SKM-1 treated with dmso at 0.1 percent for 144 hours (cell line): ENCODE data around the gene LMBR1.
A peak's percentile ranks its signal among the peaks of the same experiment; 100 is the strongest.
"Not testable (repeated sequence)": the region's sequence is repeated elsewhere in the genome, so short reads cannot be mapped to it uniquely, and the experiment has no call there.

Experiments
- DNase-seq: peaks from one replicate; lab custom pipeline; 2025; ENCODE audit not compliant: unreplicated experiment; lab: John Stamatoyannopoulos, UW

LMBR1 gene

DNA sequence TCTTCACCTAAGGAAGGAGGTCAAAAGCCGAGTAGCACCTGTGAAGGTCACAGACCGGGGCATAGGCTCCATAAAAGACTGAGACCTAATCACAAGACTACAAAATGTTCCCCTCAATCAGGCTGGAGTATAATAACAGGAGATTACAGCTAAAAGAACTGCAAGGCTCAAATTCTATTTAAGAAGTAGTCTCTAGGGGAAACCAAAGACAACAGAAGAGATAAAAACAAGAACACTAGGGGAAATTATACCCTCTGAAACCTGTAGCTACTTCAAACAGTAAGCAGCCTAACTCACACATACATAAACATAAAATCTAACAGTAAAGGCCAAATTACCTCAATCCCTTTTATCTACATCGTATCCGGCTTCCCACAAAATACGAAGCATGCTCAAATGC lies 38.3 kb downstream of the LMBR1 start:
- no peak for DNase-seq

GRCh38 chr7:156848979-156849378 lies 44.0 kb downstream of the LMBR1 start:
- no peak for DNase-seq

- no peak for DNase-seq
These were observed 47.4 kb downstream of the LMBR1 start for GRCh38 chr7:156845379-156846101.

DNA sequence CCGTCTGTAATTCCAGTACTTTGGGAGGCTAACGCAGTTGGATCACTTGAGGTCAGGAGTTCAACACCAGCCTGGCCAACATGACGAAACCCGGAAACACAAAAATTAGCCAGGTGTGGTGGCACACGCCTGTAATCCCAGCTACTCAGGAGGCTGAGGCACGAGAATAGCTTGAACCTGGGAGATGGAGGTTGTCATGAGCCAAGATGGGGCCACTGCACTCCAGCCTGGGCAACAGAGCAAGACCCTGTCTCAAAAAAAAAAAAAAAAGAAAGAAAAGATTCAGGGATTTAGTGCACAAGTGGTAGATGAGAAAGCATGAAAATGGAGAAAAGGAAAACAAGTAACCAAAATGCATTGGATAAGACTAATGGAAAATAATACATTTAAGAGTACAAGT lies 49.4 kb downstream of the LMBR1 start:
- not testable (repeated sequence) for DNase-seq

DNA sequence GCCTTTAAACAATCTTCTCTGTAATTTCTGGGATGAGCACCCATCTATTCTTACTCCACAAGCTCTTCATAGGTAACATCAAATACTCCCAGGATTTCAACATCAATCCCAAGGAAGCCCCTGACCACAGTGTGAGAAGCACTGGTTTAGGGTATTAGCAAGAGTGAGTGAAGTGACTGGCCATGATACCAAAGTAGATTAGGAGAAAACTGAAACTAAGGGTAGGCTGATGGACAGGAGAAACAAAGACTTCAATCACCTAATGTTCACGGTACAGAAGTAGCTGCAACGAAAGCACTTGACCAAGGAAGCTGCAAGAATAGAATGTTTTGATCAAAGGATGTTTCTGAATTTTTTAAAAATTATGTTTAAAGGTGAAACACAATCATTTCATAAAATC lies 49.8 kb downstream of the LMBR1 start:
- no peak for DNase-seq

- no peak for DNase-seq
These were observed 50.2 kb downstream of the LMBR1 start for GRCh38 chr7:156842740-156843140.

DNA sequence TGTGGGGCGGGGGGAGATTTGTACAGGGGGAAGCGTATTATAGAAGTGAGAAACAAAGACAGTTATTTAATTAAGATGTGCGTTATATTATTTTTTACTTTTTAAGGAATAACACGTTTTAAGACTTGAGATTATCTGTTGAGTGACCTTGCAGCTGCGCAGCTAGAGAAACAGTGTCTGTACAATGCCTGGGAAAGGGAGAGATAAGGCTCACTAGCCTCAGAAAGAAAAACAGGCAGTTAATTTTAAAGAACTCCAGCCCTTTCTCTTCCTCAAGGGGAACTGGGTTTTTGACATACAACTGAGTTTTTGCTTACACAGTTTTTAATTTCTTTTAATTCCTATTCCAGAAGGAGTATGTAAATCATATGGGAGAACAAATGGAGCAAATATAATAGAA lies 50.7 kb downstream of the LMBR1 start:
- DNase-seq = no peak

DNA sequence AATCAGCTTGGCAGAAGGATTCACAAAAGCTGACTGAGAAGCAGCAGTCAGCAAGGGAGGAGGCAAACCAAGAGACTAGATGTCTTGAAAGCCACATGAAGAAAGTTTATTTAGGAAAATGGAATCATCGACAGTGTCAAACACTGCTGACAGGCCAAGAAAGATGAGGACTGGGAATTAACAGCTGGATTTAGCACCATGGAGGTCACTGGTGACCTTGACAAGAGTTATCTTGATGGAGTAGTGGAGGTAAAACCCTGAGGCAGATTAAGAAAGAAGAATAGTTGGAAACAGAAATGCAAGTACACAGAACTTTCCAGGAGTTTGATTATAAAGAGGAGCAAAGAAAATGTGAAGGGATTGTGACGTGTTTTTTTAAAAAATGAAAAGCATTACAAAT lies 51.5 kb downstream of the LMBR1 start:
- DNase-seq = no peak

GRCh38 chr7:156840134-156840533 lies 52.8 kb downstream of the LMBR1 start:
- no peak for DNase-seq

DNA sequence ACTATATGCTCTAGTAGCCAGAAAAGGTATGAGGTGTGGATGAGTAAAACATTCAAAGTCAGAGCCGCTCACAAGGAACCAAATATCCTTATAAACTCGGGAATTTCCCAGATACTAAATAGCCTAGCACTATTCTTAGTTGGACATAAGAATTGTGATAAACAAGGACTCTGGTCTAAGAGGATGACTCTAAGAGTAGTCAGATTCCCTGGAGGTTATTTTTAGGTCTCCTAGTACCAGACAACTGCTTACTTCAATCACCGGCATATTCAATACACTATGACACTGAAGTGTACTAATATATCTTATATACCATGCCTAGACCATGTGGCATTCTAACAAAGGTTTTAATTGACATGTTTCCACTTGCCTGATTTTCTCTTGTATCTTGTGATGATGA lies 56.5 kb downstream of the LMBR1 start:
- no peak for DNase-seq

GRCh38 chr7:156834462-156834861 lies 58.5 kb downstream of the LMBR1 start:
- no peak for DNase-seq

- no peak for DNase-seq
These were observed 59.7 kb downstream of the LMBR1 start for GRCh38 chr7:156833312-156833711.

- DNase-seq = peak; percentile 11
These were observed 60.6 kb downstream of the LMBR1 start for GRCh38 chr7:156832195-156832877.

GRCh38 chr7:156829669-156830336 lies 63.2 kb downstream of the LMBR1 start:
- peak; percentile 20 for DNase-seq

GRCh38 chr7:156827587-156828203 lies 65.3 kb downstream of the LMBR1 start:
- no peak for DNase-seq

- DNase-seq = peak; percentile 11
These were observed 69.5 kb downstream of the LMBR1 start for GRCh38 chr7:156823435-156823834.

DNA sequence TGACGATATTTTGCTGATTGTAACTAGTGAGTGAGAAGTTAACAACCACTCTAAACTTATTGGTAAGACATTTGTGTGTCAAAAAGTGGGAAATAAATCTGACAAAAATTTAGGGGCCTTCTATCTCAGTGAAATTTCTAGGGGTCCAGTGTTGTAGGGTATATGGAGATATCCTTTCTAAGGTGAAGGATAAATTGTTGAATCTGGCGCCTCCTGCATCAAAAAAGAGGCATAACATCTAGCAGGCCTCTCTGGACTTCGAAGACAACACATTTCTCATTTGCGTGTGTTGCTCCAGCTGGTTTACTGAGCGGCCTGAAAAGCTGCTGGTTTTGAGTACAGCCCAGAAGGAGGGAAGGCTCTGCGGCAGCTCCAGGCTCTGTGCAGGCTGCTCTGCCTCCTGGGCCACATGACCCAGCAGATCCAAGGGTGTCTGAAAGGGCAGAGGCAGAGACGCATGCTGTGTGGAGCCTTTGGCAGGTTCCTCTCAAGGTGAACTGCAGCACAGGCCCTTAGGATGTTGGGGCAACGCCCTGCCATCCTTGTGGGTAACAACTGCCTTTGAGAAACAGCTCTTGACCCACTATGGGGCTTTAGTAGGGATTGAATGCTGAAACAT lies 72.4 kb downstream of the LMBR1 start:
- no peak for DNase-seq

- DNase-seq = no peak
These were observed 73.2 kb downstream of the LMBR1 start for GRCh38 chr7:156819733-156820295.

DNA sequence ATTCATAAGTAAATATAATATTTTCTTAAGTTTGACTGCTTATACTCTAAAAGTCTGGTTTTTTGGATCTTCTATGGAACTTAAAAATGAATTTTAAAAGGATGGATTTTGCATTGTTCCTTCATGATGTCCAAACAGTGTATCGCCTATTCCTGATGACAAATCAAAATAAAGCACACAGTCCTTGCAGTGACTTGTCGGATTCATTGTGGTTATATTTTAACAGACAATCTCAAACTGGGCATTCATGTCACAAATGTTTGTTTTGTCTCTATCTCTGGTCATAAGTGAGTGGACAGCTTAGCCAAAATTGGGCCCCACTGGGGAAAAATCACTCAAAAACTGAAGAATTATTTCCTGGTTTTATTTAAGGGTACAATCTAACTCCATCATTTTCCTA lies 74.8 kb downstream of the LMBR1 start:
- no peak for DNase-seq

DNA sequence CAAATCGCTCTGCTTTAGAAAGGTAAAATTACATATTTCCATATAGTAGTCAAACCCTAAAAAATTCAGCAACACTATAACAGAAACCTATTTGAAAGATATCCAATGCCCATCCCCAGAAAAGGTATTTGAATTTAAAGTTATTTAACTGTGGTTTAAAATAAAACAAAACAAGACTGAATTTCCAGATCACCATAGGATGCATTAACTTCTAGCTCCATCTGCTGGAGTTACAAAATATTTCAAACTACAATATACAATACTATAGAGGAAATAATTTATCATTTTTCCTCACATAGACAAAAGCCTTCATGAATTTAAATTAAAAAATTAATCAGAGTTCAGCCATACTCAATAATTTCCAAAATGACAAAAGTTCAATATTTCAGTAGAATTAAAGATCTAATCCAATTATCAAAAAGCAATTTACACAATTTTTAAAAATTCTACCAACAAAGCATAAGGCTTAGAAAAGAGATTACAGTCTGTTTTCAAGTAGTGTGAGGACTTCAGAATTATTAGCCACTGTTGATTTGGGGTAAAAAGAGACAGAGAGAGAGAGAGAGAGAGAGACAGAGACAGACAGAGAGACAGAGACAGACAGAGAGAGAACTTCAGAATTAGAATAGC lies 75.9 kb downstream of the LMBR1 start:
- no peak for DNase-seq

GRCh38 chr7:156811706-156812105 lies 81.3 kb downstream of the LMBR1 start:
- DNase-seq = no peak
